Urinary bladder (tissue), 4 donors: ENCODE data around the gene PEAK1. TPM values are rescaled to one million over a fixed set of nuclear protein-coding genes. Genes with fewer than 3 reads are reported as not detected.

Experiments
- DNase-seq: peaks from one replicate; pipeline ENCODE4 v3.0.0-alpha.2; 2015; ENCODE audit errors: extremely low spot score
- H3K27ac ChIP-seq: one replicate; pipeline ENCODE4 v1.5.1; 2013; ENCODE audit warnings: low read depth, mild to moderate bottlenecking, moderate library complexity
- H3K36me3 ChIP-seq: one replicate; pipeline ENCODE4 v1.6.1; 2013; ENCODE audit warnings: mild to moderate bottlenecking, moderate library complexity; ENCODE audit not compliant: insufficient read depth
- H3K4me1 ChIP-seq: one replicate; pipeline ENCODE4 v1.6.1; 2013; ENCODE audit warnings: mild to moderate bottlenecking, moderate library complexity; ENCODE audit not compliant: insufficient read depth
- H3K4me3 ChIP-seq: one replicate; pipeline ENCODE4 v1.5.1; 2013; ENCODE audit warnings: low read depth, low read length
- WGBS: extraction: QIAGEN DNeasy Blood & Tissue Kit; methylation state at CpG from one replicate; pipeline ENCODE4 v1.1.7; 2013; 5-methylcytosine and 5-hydroxymethylcytosine counted together
- polyA plus RNA-seq: library from polyadenylated mRNA; stranded (reverse); fragments of 200-250 nt; gene quantifications from one replicate; pipeline ENCODE4 v1.2.3, GENCODE V29; 2013
- total RNA-seq: library from RNA; depleted of rRNA; stranded (reverse); fragments of >200 nt; gene quantifications from one replicate; pipeline ENCODE4 v1.2.3, GENCODE V29; 2014
- donor health status: healthy with polysubstance abuse.
- donor health status: healthy.

The PEAK1 gene
- total and polyA plus RNA-seq, 2 donors, result 15.7 to 146 TPM

DNA sequence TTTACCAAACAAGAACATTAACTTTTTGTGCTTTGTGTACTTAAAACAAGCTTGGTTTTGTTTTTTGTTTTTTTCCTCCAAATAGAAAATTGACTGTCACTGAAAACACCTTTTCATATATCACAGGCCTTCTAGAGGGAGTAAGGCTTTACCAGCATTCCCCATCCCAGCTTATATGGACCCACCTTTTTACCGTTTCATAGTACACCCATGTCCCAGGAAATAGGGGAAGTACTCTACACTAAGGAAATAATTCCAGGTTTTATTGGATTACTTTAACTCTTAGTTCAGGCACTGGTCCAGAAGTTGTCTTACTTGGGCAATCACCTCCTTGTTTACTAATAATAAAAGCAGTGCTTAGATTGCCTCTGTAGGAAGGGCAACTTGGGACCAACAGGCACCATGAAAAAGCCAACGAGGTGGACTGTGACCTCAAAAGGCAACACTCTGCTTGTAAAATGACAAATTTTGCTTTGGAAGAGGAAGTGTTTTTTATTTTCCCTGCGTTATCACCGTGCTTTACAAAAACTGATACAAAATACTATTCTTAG, 27.0 kb upstream of the PEAK1 start:
- peaks cover 1% of the 10 kb centered on the region for H3K4me1 ChIP-seq
- no peaks in the 10 kb centered on the region for H3K36me3 ChIP-seq
- H3K4me3 ChIP-seq, result no peak overlapping the region
- no peak overlapping the region for H3K27ac ChIP-seq
- whole genome bisulfite sequencing, result 61% methylated on average over 4 of the region's 4 CpGs
- DNase-seq, result no peak

DNA sequence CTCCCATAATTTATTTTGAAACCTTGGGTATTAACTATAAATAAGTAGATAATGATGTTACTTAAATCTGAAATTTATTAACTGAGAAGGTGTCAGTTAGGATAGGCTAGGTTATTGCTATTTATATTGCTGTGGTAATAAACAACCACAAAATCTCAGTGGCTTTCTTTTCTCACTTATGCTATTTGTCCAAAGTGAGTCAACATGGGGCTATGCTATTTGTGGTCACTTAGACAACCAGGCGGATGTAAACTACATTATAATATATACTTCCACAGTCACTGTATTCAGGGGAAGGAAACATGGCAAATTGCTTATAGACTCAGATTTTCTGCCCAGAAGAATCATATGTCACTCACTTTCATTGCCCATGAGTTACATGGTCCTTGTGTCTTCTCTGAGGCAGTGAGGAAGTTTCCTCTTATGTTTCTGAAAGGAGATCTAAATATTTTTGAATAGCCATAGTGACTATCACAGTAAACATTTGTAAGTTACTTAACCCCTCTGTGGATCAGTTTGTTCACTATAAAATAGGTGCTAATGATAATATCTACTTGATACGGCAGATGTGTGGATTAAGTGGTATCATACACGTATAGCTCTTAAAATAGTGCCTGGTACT, 20.6 kb upstream of the PEAK1 start:
- peaks cover 1% of the 10 kb centered on the region for H3K4me1 ChIP-seq
- 47% methylated on average over 3 of the region's 3 CpGs for WGBS
- H3K36me3 ChIP-seq, result no peaks in the 10 kb centered on the region

DNA sequence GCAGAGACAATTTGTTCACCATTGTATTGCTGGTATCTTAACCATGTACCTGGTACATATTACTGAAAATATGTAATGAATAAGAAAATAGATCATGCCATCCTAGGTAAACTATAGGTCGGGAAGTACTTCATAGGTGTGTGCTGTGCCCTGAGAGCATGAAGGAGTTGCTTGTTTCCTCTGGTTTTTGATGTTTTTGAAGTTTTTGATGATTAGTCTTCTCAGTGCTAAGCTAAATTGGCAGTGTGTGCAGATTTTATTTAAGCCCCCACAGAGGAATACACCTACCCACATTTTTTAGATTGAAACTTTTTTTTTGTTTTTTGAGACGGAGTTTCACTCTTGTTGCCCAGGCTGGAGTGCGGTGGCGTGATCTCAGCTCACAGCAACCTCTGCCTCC, 17.4 kb upstream of the PEAK1 start:
- DNase-seq, result no peak
- H3K4me1 ChIP-seq, result peaks cover 1% of the 10 kb centered on the region
- WGBS, result 97% methylated on average over 4 of the region's 4 CpGs
- H3K36me3 ChIP-seq, result no peaks in the 10 kb centered on the region
- H3K4me3 ChIP-seq, result no peak overlapping the region
- H3K27ac ChIP-seq, result no peak overlapping the region

More for the DNA sequence above, 20.6 kb upstream of the PEAK1 start:
- H3K4me3 ChIP-seq, result no peak overlapping the region
- DNase-seq, result no peak
- H3K27ac ChIP-seq, result no peak overlapping the region

DNA sequence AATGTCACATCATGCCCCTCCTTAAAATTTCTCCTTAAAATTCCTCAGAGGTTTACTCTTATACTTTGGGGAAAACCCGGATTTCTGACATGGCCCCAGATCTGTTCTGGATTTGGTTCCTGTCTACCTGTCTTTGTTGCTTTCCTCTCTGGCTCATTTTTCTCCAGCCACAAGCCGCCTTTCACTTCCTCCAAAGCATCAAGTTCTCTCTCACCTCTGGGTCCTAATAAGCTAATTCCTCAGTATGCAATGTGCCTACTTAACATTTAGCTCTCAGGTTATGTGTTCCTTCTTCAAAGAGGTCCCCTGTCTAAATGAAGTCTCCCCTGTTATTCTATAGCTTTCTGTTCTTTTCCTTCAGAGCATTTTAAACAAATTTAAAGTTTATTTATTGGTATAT, 16.9 kb upstream of the PEAK1 start:
- no peak for DNase-seq
- no peak overlapping the region for H3K27ac ChIP-seq
- no peak overlapping the region for H3K4me3 ChIP-seq
- H3K36me3 ChIP-seq, result no peaks in the 10 kb centered on the region
- peaks cover 1% of the 10 kb centered on the region for H3K4me1 ChIP-seq
- 97% methylated on average over 2 of the region's 2 CpGs for WGBS

DNA sequence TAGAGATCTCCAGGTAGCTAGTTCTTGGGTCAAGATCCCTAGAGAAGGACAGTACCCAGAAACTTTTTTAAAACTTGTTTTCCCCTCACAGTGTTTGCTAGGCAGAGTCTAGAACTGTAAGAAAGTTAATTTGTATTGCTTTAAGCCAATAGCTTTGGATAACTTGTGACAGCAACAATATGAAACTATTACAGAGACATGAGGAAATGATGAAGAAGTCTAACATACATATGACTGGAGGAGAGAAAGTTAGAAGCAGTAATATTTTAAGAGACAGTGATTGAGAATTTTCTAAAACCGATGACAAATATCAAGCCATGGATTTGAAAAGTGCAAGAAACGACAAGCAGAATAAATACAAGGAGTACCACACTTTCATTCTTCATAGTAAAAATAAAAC, 10.7 kb upstream of the PEAK1 start:
- no peak for DNase-seq
- H3K4me1 ChIP-seq, result no peaks in the 10 kb centered on the region
- WGBS, result 91% methylated on average over 2 of the region's 2 CpGs

DNA sequence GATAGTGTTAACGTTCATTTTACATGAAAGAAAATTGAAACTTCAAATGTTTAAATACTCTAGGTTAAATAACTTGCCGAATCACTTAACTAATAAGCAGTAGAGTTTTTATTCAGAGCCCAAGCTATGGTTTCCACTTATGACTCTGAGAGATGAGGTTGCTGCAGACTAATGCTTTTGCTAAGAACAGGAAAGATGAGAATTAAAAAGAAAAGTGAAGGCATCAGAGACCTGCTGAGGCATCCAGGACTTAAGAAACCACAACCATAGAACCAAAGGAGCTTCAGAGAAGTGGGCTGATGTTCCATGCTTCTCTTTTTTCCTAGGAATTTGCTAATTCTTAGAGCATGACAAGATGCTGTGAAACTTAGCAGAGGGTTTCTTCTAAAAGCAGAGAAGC, 10.3 kb upstream of the PEAK1 start:
- DNase-seq, result no peak
- Histone ChIP-seq H3K36me3 (no peaks in the 10 kb centered on the region), H3K4me1 (no peaks in the 10 kb centered on the region), H3K27ac (no peak overlapping the region), H3K4me3 (no peak overlapping the region)
- WGBS, result 78% methylated on average over 2 of the region's 2 CpGs

More for the DNA sequence above, 10.7 kb upstream of the PEAK1 start:
- Histone ChIP-seq H3K27ac (no peak overlapping the region), H3K36me3 (no peaks in the 10 kb centered on the region), H3K4me3 (no peak overlapping the region)

DNA sequence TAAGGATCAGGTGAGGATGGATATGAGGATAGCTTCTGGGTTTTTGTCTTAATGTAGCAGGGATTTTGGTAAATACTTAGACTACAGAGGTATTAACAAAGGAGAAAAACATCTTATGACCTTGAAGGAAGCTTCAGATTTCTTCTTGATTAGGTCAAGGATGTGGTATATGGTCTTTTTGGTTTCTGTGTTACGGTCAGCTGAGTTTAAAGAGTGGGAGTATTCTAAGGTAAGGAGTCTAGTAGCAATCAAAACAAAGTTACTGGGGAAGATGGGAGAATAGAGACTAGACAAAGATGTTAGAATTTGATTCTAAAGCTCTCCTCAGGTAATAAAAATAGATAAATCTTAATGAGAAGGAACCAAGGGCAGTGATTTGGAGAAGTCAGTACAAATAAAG, 7.0 kb upstream of the PEAK1 start:
- H3K27ac ChIP-seq, result no peak overlapping the region
- no peak overlapping the region for H3K4me3 ChIP-seq
- no peaks in the 10 kb centered on the region for H3K4me1 ChIP-seq
- no peaks in the 10 kb centered on the region for H3K36me3 ChIP-seq
- DNase-seq, result no peak
- 93% methylated on average over 1 of the region's 1 CpG for WGBS

DNA sequence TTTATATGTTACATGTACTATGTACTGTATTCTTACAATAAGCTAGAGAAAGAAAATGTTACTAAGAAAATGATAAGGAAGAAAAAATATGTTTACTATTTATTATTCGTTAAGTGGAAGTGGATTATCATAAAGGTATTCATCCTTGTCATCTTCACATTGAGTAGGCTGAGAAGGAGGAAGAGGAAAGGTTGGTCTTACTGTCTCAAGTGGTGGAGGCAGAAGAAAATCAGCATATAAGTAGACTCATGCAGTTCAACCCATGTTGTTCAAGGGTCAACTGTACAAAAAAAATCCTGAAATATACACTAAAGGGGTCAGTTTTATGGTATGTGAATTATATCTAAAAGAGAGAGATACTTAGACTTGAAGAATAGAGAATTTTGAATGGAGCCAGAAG, 6.5 kb upstream of the PEAK1 start:
- Histone ChIP-seq H3K4me1 (no peaks in the 10 kb centered on the region), H3K4me3 (no peak overlapping the region), H3K36me3 (no peaks in the 10 kb centered on the region), H3K27ac (no peak overlapping the region)
- 92% methylated on average over 1 of the region's 1 CpG for WGBS
- DNase-seq, result no peak

DNA sequence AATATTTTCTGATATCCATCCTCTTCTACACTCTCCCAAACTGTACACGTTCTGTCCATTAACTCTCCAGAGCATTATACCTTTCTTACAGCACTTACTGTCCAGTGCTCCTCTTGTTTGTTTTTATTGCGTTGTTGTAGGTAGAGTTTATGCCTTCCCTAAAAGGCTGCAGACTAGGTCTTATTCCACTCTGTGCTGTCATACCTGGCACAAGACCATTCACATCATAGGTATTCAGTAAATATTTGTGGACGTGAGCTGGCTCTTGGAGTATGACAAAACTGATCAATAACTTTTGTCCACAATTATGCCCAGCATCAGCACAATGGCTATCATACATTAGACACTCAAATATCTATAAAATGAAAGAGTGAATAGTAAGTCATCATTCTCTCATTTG, 5.2 kb upstream of the PEAK1 start:
- Histone ChIP-seq H3K27ac (no peak overlapping the region), H3K36me3 (no peaks in the 10 kb centered on the region), H3K4me1 (no peaks in the 10 kb centered on the region), H3K4me3 (no peak overlapping the region)
- WGBS, result 88% methylated on average over 3 of the region's 3 CpGs
- no peak for DNase-seq

DNA sequence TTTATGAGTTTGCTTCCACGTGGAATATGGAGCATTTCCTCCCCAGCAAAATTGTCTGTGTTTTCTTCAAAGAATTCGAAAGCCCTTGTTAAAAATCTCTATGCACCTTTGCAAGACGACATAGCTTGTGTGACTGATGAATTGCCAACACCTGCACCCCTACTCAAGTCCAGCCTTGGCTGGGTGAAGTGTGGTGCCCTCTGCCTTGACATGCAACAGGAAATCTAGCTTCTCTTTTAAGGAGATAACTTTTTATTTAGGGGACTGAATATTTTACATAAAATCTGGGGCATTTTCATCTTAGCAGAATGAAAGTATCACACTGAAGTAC, 1.4 kb upstream of the PEAK1 start:
- 1% methylated on average over 3 of the region's 3 CpGs for WGBS
- Histone ChIP-seq H3K4me3 (peak overlapping the region; percentile 96), H3K4me1 (no peaks in the 10 kb centered on the region), H3K36me3 (no peaks in the 10 kb centered on the region), H3K27ac (no peak overlapping the region)
- no peak for DNase-seq

DNA sequence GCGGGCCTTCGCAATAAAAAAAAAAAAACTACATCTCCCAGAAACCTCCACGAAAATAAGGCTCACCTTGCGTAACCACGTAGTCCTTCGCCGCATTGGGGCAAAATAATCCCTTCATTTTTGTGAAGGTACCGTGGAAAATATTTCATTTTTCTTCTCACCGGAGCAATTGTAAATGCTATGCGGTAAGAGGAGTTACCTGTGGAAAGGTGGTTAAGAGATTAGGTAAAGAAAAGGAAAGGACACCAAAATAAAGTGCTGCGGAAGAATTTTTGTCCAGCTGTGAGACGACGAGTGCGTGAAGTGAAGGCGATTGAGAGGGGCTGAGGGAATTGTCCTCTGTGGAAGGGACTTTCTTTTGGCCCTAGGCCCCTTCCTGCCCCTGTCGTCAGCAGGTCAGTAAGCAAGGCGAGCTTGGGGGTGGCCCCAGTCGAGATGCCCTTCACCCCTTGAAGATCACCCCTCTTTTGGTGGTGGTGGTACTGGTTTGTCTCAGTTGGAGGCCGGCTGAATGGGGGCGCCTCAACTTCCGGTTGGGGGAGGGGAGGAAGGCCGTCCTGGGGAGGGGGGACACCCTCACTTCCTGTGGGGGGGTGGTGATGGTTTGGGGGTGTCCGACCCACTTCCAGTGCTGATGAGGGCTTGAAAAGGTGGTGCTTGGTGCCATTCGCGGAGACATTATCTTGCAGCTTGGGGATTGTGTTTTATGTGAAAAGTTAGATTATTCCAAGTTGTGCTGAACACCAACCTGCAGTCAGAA, 886 bp upstream of the PEAK1 start, which contains the start of gene HMG20A:
TSS of gene HMG20A (plus strand) at position 279 of the 760 bp plus-strand sequence. CDS start 37,520 bp downstream, outside the sequence.
- Histone ChIP-seq H3K27ac (peak within 1 kb of the TSS; percentile 90), H3K36me3 (no peaks in the 10 kb centered on the region), H3K4me3 (peak within 1 kb of the TSS; percentile 96), H3K4me1 (no peaks in the 10 kb centered on the region)
- WGBS, result 1% methylated on average over 25 of the region's 25 CpGs
- DNase-seq, result peak; percentile 95

DNA sequence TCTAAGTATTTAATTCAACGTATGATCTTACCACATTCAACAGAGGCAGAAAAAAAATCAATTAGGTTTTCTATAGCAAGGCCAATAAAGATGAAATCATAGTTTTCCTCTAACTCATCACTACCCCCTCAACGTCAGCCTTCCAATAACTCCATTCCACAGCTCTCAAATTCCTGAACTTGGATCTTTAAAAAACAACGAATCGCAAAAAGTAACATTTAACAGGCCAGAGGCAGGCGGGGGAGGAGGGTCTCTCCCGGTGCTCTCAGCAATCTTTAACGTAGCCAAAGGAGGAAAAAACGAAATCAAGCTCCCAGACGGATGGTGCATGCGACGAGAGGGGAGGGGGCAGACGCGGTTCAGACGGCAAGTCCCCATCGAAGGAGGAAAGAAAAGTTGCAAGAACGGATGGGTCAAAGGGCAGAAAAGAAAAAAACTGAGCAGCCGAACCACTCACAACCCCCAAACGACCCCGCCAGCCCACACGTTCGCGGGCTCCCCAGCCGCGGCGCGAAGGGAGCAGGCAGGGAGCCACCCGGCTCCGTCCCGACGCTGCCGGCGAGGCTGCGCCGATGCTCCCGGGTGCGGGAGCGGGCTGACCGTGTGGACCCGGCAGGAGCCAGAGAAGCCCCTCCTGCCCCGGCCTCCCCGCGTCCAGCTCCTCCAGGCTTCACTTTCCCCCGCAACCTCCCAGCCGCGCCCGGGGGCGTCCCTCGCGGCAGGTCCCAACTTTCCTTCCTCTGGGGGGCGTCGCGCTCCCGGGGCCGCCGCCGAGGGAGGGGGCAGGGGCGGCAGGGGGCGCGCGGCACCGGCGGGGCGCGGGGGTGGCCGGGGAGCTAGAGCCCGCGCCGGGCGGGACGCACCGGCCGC, 703 bp downstream of the PEAK1 start:
- H3K27ac ChIP-seq, result peak overlapping the region; percentile 90
- 2% methylated on average over 72 of the region's 72 CpGs for WGBS
- H3K4me1 ChIP-seq, result no peaks in the 10 kb centered on the region
- H3K4me3 ChIP-seq, result peak overlapping the region; percentile 96
- DNase-seq, result peak; percentile 35
- H3K36me3 ChIP-seq, result no peaks in the 10 kb centered on the region

DNA sequence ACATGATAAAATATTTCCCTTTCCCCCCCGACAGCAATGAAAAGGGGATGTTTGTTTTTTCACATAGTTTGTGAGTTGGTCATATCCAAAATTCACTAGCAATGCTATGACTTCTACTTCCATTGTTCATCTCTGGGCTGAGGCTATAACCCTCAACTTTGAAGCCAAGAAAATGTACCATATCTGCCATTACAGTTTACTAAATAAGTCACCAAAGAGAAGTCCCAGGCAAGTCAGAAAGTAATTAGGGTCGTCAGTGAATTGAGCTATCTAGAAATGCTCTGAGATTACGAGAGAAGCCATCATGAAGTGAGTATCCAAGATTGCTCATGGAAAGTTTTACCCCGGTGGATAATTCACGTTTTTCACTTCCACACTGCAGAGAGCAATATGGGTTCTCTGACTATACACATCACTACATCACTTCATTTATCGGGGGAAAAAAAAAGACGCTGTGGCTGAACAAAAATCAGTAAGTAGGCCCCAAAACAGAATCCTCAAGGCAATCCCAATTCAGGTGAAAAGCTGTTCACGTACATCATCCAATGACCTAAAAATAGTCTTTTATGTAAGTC, 1.4 kb downstream of the PEAK1 start:
- H3K27ac ChIP-seq, result peak overlapping the region; percentile 59
- peak overlapping the region; percentile 96 for H3K4me3 ChIP-seq
- no peaks in the 10 kb centered on the region for H3K4me1 ChIP-seq
- WGBS, result 16% methylated on average over 8 of the region's 8 CpGs
- peak; percentile 7 for DNase-seq
- H3K36me3 ChIP-seq, result no peaks in the 10 kb centered on the region
